CD4-positive, alpha-beta memory T cell (primary cell): ENCODE results near the gene ZBP1. TPM values are rescaled to one million over a fixed set of nuclear protein-coding genes. Genes with fewer than 3 reads are reported as not detected.

Experiments used
- CTCF ChIA-PET: fragments of 350-600 bp; sonication (Branson Sonifier 250); formaldehyde crosslinking; loops from one replicate; lab custom pipeline; 2021; ENCODE audit warnings: inconsistent platforms; ENCODE audit not compliant: partially characterized antibody; lab: Charles Lee
- POLR2A ChIA-PET: fragments of 350-600 bp; sonication (Branson Sonifier 250); formaldehyde crosslinking; loops from one replicate; lab custom pipeline; 2021; ENCODE audit not compliant: partially characterized antibody; lab: Charles Lee
- DNase-seq, 5 donors: peaks; one replicate each; pipeline versions ENCODE4 v3.0.0 to v3.0.0-alpha.2; 2020 to 2022; ENCODE audit warnings: mixed read lengths in 1 of 5
- H3K27ac ChIP-seq: one replicate; pipeline ENCODE4 v1.7.0; 2013; ENCODE audit warnings: low read depth, low read length
- H3K27me3 ChIP-seq: 2 replicates; pipeline ENCODE4 v1.7.0; 2013; ENCODE audit warnings: mild to moderate bottlenecking, low read length, moderate library complexity; ENCODE audit not compliant: insufficient read depth
- H3K36me3 ChIP-seq: 2 replicates; pipeline ENCODE4 v1.7.0; 2013; ENCODE audit warnings: mild to moderate bottlenecking, low read length, moderate library complexity; ENCODE audit not compliant: insufficient read depth
- H3K4me1 ChIP-seq: 2 replicates; pipeline ENCODE4 v1.7.0; 2013; ENCODE audit warnings: mild to moderate bottlenecking, low read length, moderate library complexity; ENCODE audit not compliant: insufficient read depth
- H3K4me3 ChIP-seq, 2 donors: one replicate each; pipeline ENCODE4 v1.7.0; 2013; ENCODE audit warnings: low read length in 2 of 2, mild to moderate bottlenecking in 1 of 2
- H3K9me3 ChIP-seq, 2 donors: one replicate each; pipeline ENCODE4 v1.7.0; 2013; ENCODE audit warnings: low read length in 2 of 2, control low read depth in 1 of 2; ENCODE audit not compliant: control insufficient read depth in 1 of 2
- H3K27ac Mint-ChIP-seq, 7 donors: one replicate each; pipeline ENCODE4 v1.8.0; 2020 to 2021; ENCODE audit warnings: mixed read lengths in 7 of 7, mild to moderate bottlenecking in 6 of 7, inconsistent platforms in 3 of 7, moderate library complexity in 3 of 7
- H3K27me3 Mint-ChIP-seq, 2 donors: one replicate each; pipeline ENCODE4 v1.8.0; 2020 to 2021; ENCODE audit warnings: mixed read lengths in 2 of 2
- H3K36me3 Mint-ChIP-seq, 2 donors: one replicate each; pipeline ENCODE4 v1.8.0; 2020 to 2021; ENCODE audit warnings: mixed read lengths in 2 of 2, inconsistent platforms in 1 of 2, mild to moderate bottlenecking in 1 of 2
- H3K4me1 Mint-ChIP-seq, 4 donors: one replicate each; pipeline ENCODE4 v1.8.0; 2020 to 2021; ENCODE audit warnings: mixed read lengths in 4 of 4, mild to moderate bottlenecking in 1 of 4
- H3K4me3 Mint-ChIP-seq, 8 donors: one replicate each; pipeline ENCODE4 v1.8.0; 2020 to 2021; ENCODE audit warnings: mixed read lengths in 8 of 8, mild to moderate bottlenecking in 7 of 8, moderate library complexity in 6 of 8, inconsistent platforms in 3 of 8
- H3K9me3 Mint-ChIP-seq, 8 donors: one replicate each; pipeline ENCODE4 v1.8.0; 2020 to 2021; ENCODE audit warnings: mixed read lengths in 8 of 8, mild to moderate bottlenecking in 5 of 8, inconsistent platforms in 3 of 8, moderate library complexity in 1 of 8
- intact Hi-C: fragments of 100-400 bp; cut with micrococcal nuclease; formaldehyde crosslinking; loops from one replicate; pipeline ENCODE4 v1.15.1; 2023
- polyA plus RNA-seq, 2 donors: library from polyadenylated mRNA; unstranded; fragments of 300-500 nt; fragmentation: Illumina TruSeq; gene quantifications; one replicate each; pipeline ENCODE4 v1.2.3, GENCODE V29; 2021
- total RNA-seq, 2 experiments: library from RNA; stranded (reverse); gene quantifications; one replicate each; pipeline ENCODE4 v1.2.3, GENCODE V29; 2021

Gene ZBP1
- total and polyA plus RNA-seq, 4 experiments from 2014 or later: 11.7 to 25.2 (median 19.8) TPM

- no peak overlapping the region for H3K27ac Mint-ChIP-seq
- peaks cover 6 to 8% of the 10 kb centered on the region in 2 donors for H3K27me3 Mint-ChIP-seq
- DNase-seq: no peak
- H3K9me3 Mint-ChIP-seq: peaks cover 0 to 15% (median 4%) of the 10 kb centered on the region in 8 donors
- intact Hi-C loops: loop anchor here (10.0 kb wide), 1 partner anchor 495 kb away; no protein-coding TSS in a partner anchor
- peaks cover 0 to 4% (median 3%) of the 10 kb centered on the region in 4 donors for H3K4me1 Mint-ChIP-seq
- Histone ChIP-seq H3K4me3 (no peak overlapping the region), H3K27me3 (no peaks in the 10 kb centered on the region), H3K4me1 (no peaks in the 10 kb centered on the region), H3K36me3 (no peaks in the 10 kb centered on the region), H3K9me3 (peaks cover 0 to 5% of the 10 kb centered on the region in 2 donors), H3K27ac (no peak overlapping the region)
- ChIA-PET POLR2A (no interaction called here), CTCF (no interaction called here)
- peaks cover 0 to 4% of the 10 kb centered on the region in 2 donors for H3K36me3 Mint-ChIP-seq
- H3K4me3 Mint-ChIP-seq: no peak overlapping the region
These were observed 30.3 kb downstream of the ZBP1 start for GRCh38 chr20:57589728-57590484.

DNA sequence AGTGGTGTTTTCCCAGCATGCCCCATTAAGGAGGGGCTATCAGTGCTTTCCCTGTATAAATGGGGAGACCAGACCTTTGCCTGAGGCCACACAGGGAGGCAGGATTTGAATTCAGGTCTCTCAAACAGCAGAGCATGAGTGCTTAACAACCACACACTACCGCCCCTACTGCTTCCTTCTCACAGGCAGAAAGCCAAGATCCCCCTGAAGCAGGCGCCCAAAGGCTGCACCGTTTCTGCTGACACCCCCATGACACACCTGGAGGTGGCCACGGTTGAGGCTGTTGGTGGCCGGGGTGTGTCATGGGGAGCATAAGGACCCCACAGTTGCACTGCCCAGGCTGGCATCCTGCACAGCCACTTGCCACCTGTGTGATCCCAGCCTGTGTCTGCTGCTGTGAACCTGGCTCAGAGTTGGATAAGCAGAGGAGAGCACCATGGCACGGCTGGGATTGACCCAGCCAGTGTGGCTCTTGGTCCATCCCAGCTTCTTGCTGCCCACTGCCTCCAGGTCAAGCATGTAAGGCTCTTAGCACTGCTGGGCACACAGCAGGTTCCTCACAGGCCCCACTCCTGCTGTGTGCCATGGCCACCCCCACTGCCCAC is 31.0 kb downstream of the ZBP1 start:
- Mint-ChIP-seq H3K4me1 (no peaks in the 10 kb centered on the region), H3K27ac (no peak overlapping the region), H3K27me3 (peaks cover 11 to 12% of the 10 kb centered on the region in 2 donors), H3K36me3 (peaks cover 0 to 4% of the 10 kb centered on the region in 2 donors), H3K9me3 (peaks cover 0 to 15% (median 4%) of the 10 kb centered on the region in 8 donors), H3K4me3 (no peak overlapping the region)
- POLR2A ChIA-PET: no interaction called here
- intact Hi-C loops: no loop called here
- peaks cover 0 to 5% of the 10 kb centered on the region in 2 donors for H3K9me3 ChIP-seq
- H3K4me1 ChIP-seq: no peaks in the 10 kb centered on the region
- H3K36me3 ChIP-seq: no peaks in the 10 kb centered on the region
- CTCF ChIA-PET: no interaction called here
- DNase-seq: no peak
- H3K4me3 ChIP-seq: no peak overlapping the region
- H3K27ac ChIP-seq: no peak overlapping the region
- H3K27me3 ChIP-seq: no peaks in the 10 kb centered on the region

- Histone ChIP-seq H3K36me3 (no peaks in the 10 kb centered on the region), H3K27ac (no peak overlapping the region), H3K4me3 (no peak overlapping the region), H3K27me3 (no peaks in the 10 kb centered on the region), H3K9me3 (peaks cover 0 to 5% of the 10 kb centered on the region in 2 donors), H3K4me1 (no peaks in the 10 kb centered on the region)
- H3K27ac Mint-ChIP-seq: no peak overlapping the region
- intact Hi-C loops: no loop called here
- no peak for DNase-seq
- peaks cover 0 to 15% (median 4%) of the 10 kb centered on the region in 8 donors for H3K9me3 Mint-ChIP-seq
- CTCF ChIA-PET: no interaction called here
- peaks cover 11 to 18% of the 10 kb centered on the region in 2 donors for H3K27me3 Mint-ChIP-seq
- POLR2A ChIA-PET: no interaction called here
- H3K4me1 Mint-ChIP-seq: no peaks in the 10 kb centered on the region
- H3K4me3 Mint-ChIP-seq: no peak overlapping the region
- H3K36me3 Mint-ChIP-seq: peaks cover 0 to 4% of the 10 kb centered on the region in 2 donors
These were observed 31.6 kb downstream of the ZBP1 start for GRCh38 chr20:57588596-57588995.

DNA sequence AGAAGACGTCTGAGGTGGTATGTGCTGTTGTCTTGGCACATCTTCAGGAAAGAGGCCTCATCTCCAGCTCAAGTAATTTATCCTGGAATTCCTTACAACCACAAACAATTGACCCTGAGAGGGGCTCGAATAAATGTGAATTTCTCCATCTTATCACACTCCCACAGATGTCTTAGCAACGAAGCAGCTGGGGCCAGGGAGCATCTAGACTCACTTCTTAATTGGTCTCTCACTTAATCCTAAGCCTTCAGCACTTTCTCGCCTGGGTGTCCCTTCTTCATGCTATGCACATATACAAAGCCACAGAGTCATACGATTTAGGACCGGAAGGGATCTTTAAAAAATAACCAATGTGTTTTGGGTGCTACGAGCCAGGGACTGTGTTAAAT is 32.2 kb downstream of the ZBP1 start:
- POLR2A ChIA-PET: no interaction called here
- H3K4me3 Mint-ChIP-seq: no peak overlapping the region
- H3K36me3 Mint-ChIP-seq: peaks cover 0 to 4% of the 10 kb centered on the region in 2 donors

DNA sequence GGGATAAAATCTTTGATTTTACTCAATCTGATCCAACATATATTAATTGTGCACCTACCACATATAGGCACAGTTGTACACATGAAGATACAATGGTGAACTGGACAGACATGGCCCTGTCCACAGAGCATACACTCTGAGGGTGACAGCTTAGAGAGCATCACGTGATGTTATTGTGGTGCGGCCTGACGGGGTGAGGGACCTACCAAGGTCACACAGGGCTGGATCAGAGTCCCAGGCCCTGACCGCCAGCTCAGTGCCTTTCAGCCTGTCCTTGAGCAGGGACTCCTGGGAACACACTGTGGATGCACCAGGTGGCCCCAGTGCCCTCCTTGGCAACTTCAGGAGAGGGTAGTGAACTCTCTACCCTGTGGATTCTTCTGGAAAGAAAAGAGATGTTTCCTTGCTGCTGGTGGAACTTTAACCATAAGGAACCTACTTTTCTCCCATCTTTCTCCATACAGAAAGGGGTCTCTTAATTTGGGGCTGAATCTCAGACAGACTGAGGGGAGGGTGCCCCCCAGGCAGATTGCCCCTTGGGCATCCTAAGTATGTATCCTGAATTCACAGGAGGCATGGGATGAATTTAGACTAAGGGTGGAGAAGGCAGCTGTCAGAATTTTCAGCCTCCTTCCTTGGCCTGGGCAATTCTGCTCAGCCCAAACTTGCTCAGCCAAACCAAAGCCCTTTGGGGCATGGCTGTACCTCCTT is 32.8 kb downstream of the ZBP1 start:
- intact Hi-C loops: no loop called here
- Histone ChIP-seq H3K27me3 (no peaks in the 10 kb centered on the region), H3K4me3 (no peak overlapping the region), H3K27ac (no peak overlapping the region), H3K9me3 (peaks cover 0 to 5% of the 10 kb centered on the region in 2 donors), H3K4me1 (no peaks in the 10 kb centered on the region), H3K36me3 (no peaks in the 10 kb centered on the region)
- H3K36me3 Mint-ChIP-seq: peaks cover 0 to 4% of the 10 kb centered on the region in 2 donors
- POLR2A ChIA-PET: no interaction called here
- H3K27me3 Mint-ChIP-seq: peaks cover 19 to 27% of the 10 kb centered on the region in 2 donors
- peaks cover 0 to 15% (median 4%) of the 10 kb centered on the region in 8 donors for H3K9me3 Mint-ChIP-seq
- CTCF ChIA-PET: interaction anchor here (0.7 to 1.5 kb wide), 3 partner anchors 9 to 14 kb away, joined by 3 to 4 read pairs (median 3); no protein-coding TSS in a partner anchor
- no peak overlapping the region for H3K4me3 Mint-ChIP-seq
- no peak overlapping the region for H3K27ac Mint-ChIP-seq
- H3K4me1 Mint-ChIP-seq: no peaks in the 10 kb centered on the region
- no peak for DNase-seq

More for the DNA sequence above, 32.2 kb downstream of the ZBP1 start:
- Histone ChIP-seq H3K36me3 (no peaks in the 10 kb centered on the region), H3K9me3 (peaks cover 0 to 5% of the 10 kb centered on the region in 2 donors), H3K27me3 (no peaks in the 10 kb centered on the region), H3K4me1 (no peaks in the 10 kb centered on the region), H3K4me3 (no peak overlapping the region), H3K27ac (no peak overlapping the region)
- DNase-seq: no peak
- peaks cover 0 to 15% (median 4%) of the 10 kb centered on the region in 8 donors for H3K9me3 Mint-ChIP-seq
- H3K4me1 Mint-ChIP-seq: no peaks in the 10 kb centered on the region
- CTCF ChIA-PET: interaction anchor here (0.7 to 1.4 kb wide), 2 partner anchors 13 to 14 kb away, joined by 3 read pairs; no protein-coding TSS in a partner anchor
- no peak overlapping the region for H3K27ac Mint-ChIP-seq
- intact Hi-C loops: no loop called here
- peaks cover 14 to 23% of the 10 kb centered on the region in 2 donors for H3K27me3 Mint-ChIP-seq

GRCh38 chr20:57586943-57587277 is 33.3 kb downstream of the ZBP1 start:
- Histone ChIP-seq H3K36me3 (no peaks in the 10 kb centered on the region), H3K4me1 (no peaks in the 10 kb centered on the region), H3K27me3 (no peaks in the 10 kb centered on the region), H3K4me3 (no peak overlapping the region), H3K9me3 (peaks cover 0 to 5% of the 10 kb centered on the region in 2 donors), H3K27ac (no peak overlapping the region)
- intact Hi-C loops: no loop called here
- POLR2A ChIA-PET: no interaction called here
- no peaks in the 10 kb centered on the region for H3K4me1 Mint-ChIP-seq
- CTCF ChIA-PET: interaction anchor here (1.3 to 1.5 kb wide), 3 partner anchors 9 to 17 kb away, joined by 3 to 4 read pairs (median 3); no protein-coding TSS in a partner anchor
- H3K9me3 Mint-ChIP-seq: peaks cover 0 to 15% (median 4%) of the 10 kb centered on the region in 8 donors
- no peak overlapping the region for H3K4me3 Mint-ChIP-seq
- peaks cover 0 to 4% of the 10 kb centered on the region in 2 donors for H3K36me3 Mint-ChIP-seq
- H3K27ac Mint-ChIP-seq: no peak overlapping the region
- DNase-seq: no peak
- peaks cover 24 to 32% of the 10 kb centered on the region in 2 donors for H3K27me3 Mint-ChIP-seq
